Skeletal muscle tissue (tissue), 4 donors: ENCODE results near the gene COIL. TPM values are rescaled to one million over a fixed set of nuclear protein-coding genes. Genes with fewer than 3 reads are reported as not detected.

Experiments
- H3K27ac ChIP-seq: one replicate; pipeline ENCODE4 v1.7.0; 2013; ENCODE audit warnings: mild to moderate bottlenecking, low read depth, low read length, inconsistent platforms
- H3K27me3 ChIP-seq, 3 donors: one replicate each; pipeline ENCODE4 v1.7.0; 2013; ENCODE audit warnings: low read length in 3 of 3; ENCODE audit not compliant: control insufficient read depth in 3 of 3, insufficient read depth in 3 of 3
- H3K36me3 ChIP-seq, 3 donors: one replicate each; pipeline ENCODE4 v1.7.0; 2013; ENCODE audit warnings: low read length in 3 of 3; ENCODE audit not compliant: control insufficient read depth in 3 of 3, insufficient read depth in 3 of 3
- H3K4me1 ChIP-seq, 3 donors: one replicate each; pipeline ENCODE4 v1.7.0; 2013; ENCODE audit warnings: low read length in 3 of 3, mild to moderate bottlenecking in 3 of 3; ENCODE audit not compliant: control insufficient read depth in 3 of 3, insufficient read depth in 3 of 3
- H3K4me3 ChIP-seq, 3 donors: one replicate each; pipeline ENCODE4 v1.7.0; 2013; ENCODE audit warnings: low read length in 3 of 3
- H3K9ac ChIP-seq, 3 donors: one replicate each; pipeline ENCODE4 v1.7.0; 2013; ENCODE audit warnings: low read length in 3 of 3, mild to moderate bottlenecking in 3 of 3, moderate library complexity in 2 of 3, low read depth in 1 of 3
- H3K9me3 ChIP-seq, 3 donors: one replicate each; pipeline ENCODE4 v1.7.0; 2013; ENCODE audit warnings: low read length in 3 of 3; ENCODE audit not compliant: control insufficient read depth in 3 of 3
- total RNA-seq: library from RNA; depleted of rRNA; stranded (reverse); fragments of >200 nt; gene quantifications from one replicate; pipeline ENCODE4 v1.2.3, GENCODE V29; 2014
- donor health status: Osteomylitis.

Gene COIL
- total RNA-seq, 1 donor from 2014 or later: 14.6 TPM

DNA sequence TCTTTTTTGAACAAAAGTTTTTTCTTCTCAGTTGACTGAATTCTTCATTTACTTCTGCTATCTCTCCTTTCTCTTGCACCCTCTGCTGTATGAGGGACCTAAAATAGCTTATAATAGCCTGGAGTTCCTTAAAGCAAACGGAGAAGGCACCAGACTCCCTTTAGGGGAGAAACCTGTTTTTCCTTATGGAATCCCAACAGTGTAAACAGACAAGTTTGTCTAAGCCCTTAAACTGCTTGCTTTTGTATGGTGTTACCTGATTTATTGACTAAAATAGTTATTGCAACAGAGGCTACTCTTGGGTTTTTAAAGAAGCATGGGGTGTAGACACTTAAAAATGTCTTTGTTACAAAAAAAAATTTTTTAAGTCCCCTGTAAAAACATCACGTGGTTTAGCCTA, 34.1 kb downstream of the COIL start:
- Histone ChIP-seq H3K36me3 (no peaks in the 10 kb centered on the region), H3K4me1 (no peaks in the 10 kb centered on the region), H3K9ac (no peak overlapping the region), H3K27ac (no peak overlapping the region), H3K27me3 (no peaks in the 10 kb centered on the region), H3K9me3 (no peaks in the 10 kb centered on the region), H3K4me3 (no peak overlapping the region)

DNA sequence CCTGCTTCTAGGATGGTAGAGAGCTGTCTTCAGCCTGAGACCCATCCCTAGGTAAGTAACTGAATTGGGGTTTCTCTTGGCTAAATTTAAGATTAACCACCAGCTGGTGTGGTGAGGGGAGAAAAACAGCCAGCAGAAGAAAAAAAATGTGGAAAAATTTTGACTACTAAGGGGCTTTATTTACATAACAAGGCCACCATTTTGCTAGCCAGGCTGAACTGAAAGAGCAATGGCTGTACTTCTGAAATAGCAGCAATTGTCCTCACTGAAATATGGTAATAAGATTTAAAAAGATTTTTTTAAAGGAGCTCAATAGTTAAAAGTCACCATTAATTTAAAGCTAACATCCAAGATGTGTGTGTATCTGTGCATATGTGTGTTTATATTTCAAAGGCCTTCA, 34.6 kb downstream of the COIL start:
- H3K36me3 ChIP-seq: no peaks in the 10 kb centered on the region
- no peaks in the 10 kb centered on the region for H3K4me1 ChIP-seq
- no peak overlapping the region for H3K27ac ChIP-seq
- H3K9me3 ChIP-seq: no peaks in the 10 kb centered on the region
- no peak overlapping the region for H3K4me3 ChIP-seq
- H3K27me3 ChIP-seq: no peaks in the 10 kb centered on the region
- H3K9ac ChIP-seq: no peak overlapping the region

DNA sequence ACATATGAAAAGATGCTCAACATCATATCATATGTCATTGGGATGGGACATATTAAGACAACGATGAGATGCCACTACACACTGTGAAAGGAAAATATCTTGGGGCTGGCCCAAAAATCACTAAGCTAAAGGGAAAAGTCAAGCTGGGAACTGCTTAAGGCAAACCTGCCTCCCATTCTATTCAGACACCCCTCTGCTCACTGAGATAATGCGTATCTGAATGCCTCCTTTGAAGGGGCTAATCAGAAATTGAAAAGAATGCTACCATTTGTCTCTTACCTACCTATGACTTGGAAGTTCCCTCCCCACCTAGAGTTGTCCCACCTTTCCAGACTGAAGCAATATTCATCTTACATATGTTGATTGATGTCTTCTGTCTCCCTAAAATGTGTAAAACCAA, 35.8 kb downstream of the COIL start:
- Histone ChIP-seq H3K4me1 (no peaks in the 10 kb centered on the region), H3K27ac (no peak overlapping the region), H3K27me3 (no peaks in the 10 kb centered on the region), H3K9ac (no peak overlapping the region), H3K9me3 (no peaks in the 10 kb centered on the region), H3K36me3 (no peaks in the 10 kb centered on the region), H3K4me3 (no peak overlapping the region)

- Histone ChIP-seq H3K27me3 (no peaks in the 10 kb centered on the region), H3K36me3 (no peaks in the 10 kb centered on the region), H3K4me3 (no peak overlapping the region), H3K27ac (no peak overlapping the region), H3K9ac (no peak overlapping the region), H3K4me1 (peaks cover 11 to 13% (median 13%) of the 10 kb centered on the region in 3 donors), H3K9me3 (no peaks in the 10 kb centered on the region)
Measured at GRCh38 chr17:56919717-56920116, 41.1 kb downstream of the COIL start.

GRCh38 chr17:56918916-56919315, 41.9 kb downstream of the COIL start:
- Histone ChIP-seq H3K27me3 (no peaks in the 10 kb centered on the region), H3K36me3 (no peaks in the 10 kb centered on the region), H3K27ac (no peak overlapping the region), H3K9ac (no peak overlapping the region), H3K4me3 (no peak overlapping the region), H3K4me1 (peaks cover 11 to 16% (median 15%) of the 10 kb centered on the region in 3 donors), H3K9me3 (no peaks in the 10 kb centered on the region)

GRCh38 chr17:56917559-56918296, 43.1 kb downstream of the COIL start:
- peaks cover 0 to 2% (median 0%) of the 10 kb centered on the region in 3 donors for H3K36me3 ChIP-seq
- no peaks in the 10 kb centered on the region for H3K27me3 ChIP-seq
- H3K4me1 ChIP-seq: peaks cover 16 to 27% (median 21%) of the 10 kb centered on the region in 3 donors
- H3K4me3 ChIP-seq: no peak overlapping the region
- H3K9ac ChIP-seq: no peak overlapping the region
- no peaks in the 10 kb centered on the region for H3K9me3 ChIP-seq
- H3K27ac ChIP-seq: no peak overlapping the region

- peaks cover 0 to 4% (median 0%) of the 10 kb centered on the region in 3 donors for H3K36me3 ChIP-seq
- H3K4me1 ChIP-seq: peaks cover 40 to 51% (median 44%) of the 10 kb centered on the region in 3 donors
- H3K9me3 ChIP-seq: no peaks in the 10 kb centered on the region
- H3K9ac ChIP-seq: peak overlapping the region; percentile 89 to 98 (median 93)
- H3K27me3 ChIP-seq: no peaks in the 10 kb centered on the region
- peak overlapping the region; percentile 88 to 99 (median 99) for H3K4me3 ChIP-seq
- H3K27ac ChIP-seq: peak overlapping the region; percentile 88
Measured at GRCh38 chr17:56914581-56915273, 46.1 kb downstream of the COIL start.

GRCh38 chr17:56913867-56914580, 46.8 kb downstream of the COIL start, which contains the start of gene TRIM25:
Gene TRIM25 (minus strand): TSS chr17:56914049. CDS start chr17:56913988, 61 bp downstream.
- peaks cover 46 to 58% (median 48%) of the 10 kb centered on the region in 3 donors for H3K4me1 ChIP-seq
- H3K27ac ChIP-seq: peak within 1 kb of the TSS; percentile 88
- H3K36me3 ChIP-seq: peaks cover 0 to 6% (median 0%) of the 10 kb centered on the region in 3 donors
- peak within 1 kb of the TSS; percentile 88 to 99 (median 99) for H3K4me3 ChIP-seq
- no peaks in the 10 kb centered on the region for H3K9me3 ChIP-seq
- peak within 1 kb of the TSS; percentile 91 to 98 (median 93) for H3K9ac ChIP-seq
- no peaks in the 10 kb centered on the region for H3K27me3 ChIP-seq

GRCh38 chr17:56913353-56913866, 47.4 kb downstream of the COIL start:
- Histone ChIP-seq H3K4me1 (peaks cover 52 to 63% (median 53%) of the 10 kb centered on the region in 3 donors), H3K27me3 (no peaks in the 10 kb centered on the region), H3K9me3 (no peaks in the 10 kb centered on the region), H3K27ac (peak overlapping the region; percentile 88), H3K4me3 (peak overlapping the region; percentile 88 to 99 (median 99)), H3K36me3 (peaks cover 3 to 8% (median 4%) of the 10 kb centered on the region in 3 donors), H3K9ac (peak overlapping the region; percentile 91 to 98 (median 93))
